HG03097 (cell line): ENCODE measurements around the gene TRAK2.
A peak's percentile ranks its signal among the peaks of the same experiment; 100 is the strongest.
"Not testable (repeated sequence)": the region's sequence is repeated elsewhere in the genome, so short reads cannot be mapped to it uniquely, and the experiment has no call there.

Source experiments
- ATAC-seq: cut with Tn5 transposase; IDR thresholded peaks from one replicate; pipeline ENCODE4 v1.9.1; 2021; ENCODE audit not compliant: unreplicated experiment, low FRiP score

Gene TRAK2

GRCh38 chr2:201452058-201452921 is 1.0 kb upstream of the TRAK2 start:
- no peak for ATAC-seq

GRCh38 chr2:201450954-201451291 is 335 bp downstream of the TRAK2 start:
- peak; percentile 32 for ATAC-seq

GRCh38 chr2:201448701-201449100 is 2.6 kb downstream of the TRAK2 start:
- no peak for ATAC-seq

- no peak for ATAC-seq
These were observed 3.2 kb downstream of the TRAK2 start for GRCh38 chr2:201448061-201448460.

- no peak for ATAC-seq
These were observed 4.2 kb downstream of the TRAK2 start for GRCh38 chr2:201447086-201447485.

GRCh38 chr2:201444746-201445465 is 6.4 kb downstream of the TRAK2 start:
- no peak for ATAC-seq

- no peak for ATAC-seq
These were observed 9.8 kb downstream of the TRAK2 start for GRCh38 chr2:201441409-201441808.

- no peak for ATAC-seq
These were observed 11.1 kb downstream of the TRAK2 start for GRCh38 chr2:201440182-201440581.

GRCh38 chr2:201439336-201439922 is 11.8 kb downstream of the TRAK2 start:
- not testable (repeated sequence) for ATAC-seq

- no peak for ATAC-seq
These were observed 15.1 kb downstream of the TRAK2 start for GRCh38 chr2:201436141-201436540.

GRCh38 chr2:201433394-201433995 is 17.8 kb downstream of the TRAK2 start:
- no peak for ATAC-seq

- ATAC-seq, result no peak
These were observed 18.5 kb downstream of the TRAK2 start for GRCh38 chr2:201432621-201433393.

GRCh38 chr2:201432038-201432620 is 19.1 kb downstream of the TRAK2 start:
- no peak for ATAC-seq

GRCh38 chr2:201430839-201431238 is 20.4 kb downstream of the TRAK2 start:
- ATAC-seq, result no peak

GRCh38 chr2:201430322-201430721 is 20.9 kb downstream of the TRAK2 start:
- not testable (repeated sequence) for ATAC-seq

GRCh38 chr2:201429835-201430234 is 21.4 kb downstream of the TRAK2 start:
- not testable (repeated sequence) for ATAC-seq

GRCh38 chr2:201428366-201428765 is 22.9 kb downstream of the TRAK2 start:
- not testable (repeated sequence) for ATAC-seq

GRCh38 chr2:201425952-201426351 is 25.3 kb downstream of the TRAK2 start:
- ATAC-seq, result no peak

- ATAC-seq, result no peak
These were observed 30.7 kb downstream of the TRAK2 start for GRCh38 chr2:201420442-201421113.
